Calu3 (cell line): Measurements from ENCODE around the gene TPM1. TPM values are rescaled to one million over a fixed set of nuclear protein-coding genes. Genes with fewer than 3 reads are reported as not detected.
"Not testable (repeated sequence)": the region's sequence is repeated elsewhere in the genome, so short reads cannot be mapped to it uniquely, and the experiment has no call there.

Source experiments
- BruUV-seq: library from RNA; stranded (reverse); fragments of 400-500 nt; replicated peaks from 2 replicates; lab custom pipeline; 2021; lab: Mats Ljungman, UMichigan
- CTCF ChIA-PET: fragments of 300-600 bp; sonication (Branson Sonifier 250); formaldehyde crosslinking; loops from one replicate; lab custom pipeline; 2022; ENCODE audit warnings: antibody characterized with exemption; lab: Charles Lee
- DNase-seq: peaks from one replicate; pipeline ENCODE4 v3.0.0; 2022
- H3K27ac Mint-ChIP-seq: one replicate; pipeline ENCODE4 v1.8.0; 2022; ENCODE audit warnings: mixed read lengths; ENCODE audit not compliant: unreplicated experiment
- H3K27me3 Mint-ChIP-seq: one replicate; pipeline ENCODE4 v1.8.0; 2022; ENCODE audit warnings: mixed read lengths; ENCODE audit not compliant: unreplicated experiment
- H3K36me3 Mint-ChIP-seq: one replicate; pipeline ENCODE4 v1.8.0; 2022; ENCODE audit warnings: mild to moderate bottlenecking, moderate library complexity, mixed read lengths; ENCODE audit not compliant: insufficient read depth, unreplicated experiment
- H3K4me1 Mint-ChIP-seq: one replicate; pipeline ENCODE4 v1.8.0; 2022; ENCODE audit warnings: mild to moderate bottlenecking, low read depth, mixed read lengths; ENCODE audit not compliant: unreplicated experiment
- H3K4me3 Mint-ChIP-seq: one replicate; pipeline ENCODE4 v1.8.0; 2022; ENCODE audit warnings: mild to moderate bottlenecking, low read depth, moderate library complexity, mixed read lengths; ENCODE audit not compliant: unreplicated experiment
- H3K9me3 Mint-ChIP-seq: one replicate; pipeline ENCODE4 v1.8.0; 2022; ENCODE audit warnings: low read depth, mixed read lengths; ENCODE audit not compliant: unreplicated experiment
- intact Hi-C: fragments of 100-400 bp; cut with micrococcal nuclease; formaldehyde crosslinking; loops from one replicate; pipeline ENCODE4 v1.10.0; 2022; ENCODE audit not compliant: unreplicated experiment
- total RNA-seq: library from RNA; stranded (reverse); gene quantifications from 2 replicates; pipeline ENCODE4 v1.2.3, GENCODE V29; 2022
- TF ChIP-seq, protein P1 (sequence below): fragments of 200-600 bp; IDR thresholded peaks from one replicate; pipeline ENCODE4 v1.8.0; 2022; ENCODE audit warnings: antibody characterized with exemption; ENCODE audit not compliant: unreplicated experiment

Gene TPM1
- total RNA-seq, 1 experiment from 2014 or later, result 1,158 TPM

DNA sequence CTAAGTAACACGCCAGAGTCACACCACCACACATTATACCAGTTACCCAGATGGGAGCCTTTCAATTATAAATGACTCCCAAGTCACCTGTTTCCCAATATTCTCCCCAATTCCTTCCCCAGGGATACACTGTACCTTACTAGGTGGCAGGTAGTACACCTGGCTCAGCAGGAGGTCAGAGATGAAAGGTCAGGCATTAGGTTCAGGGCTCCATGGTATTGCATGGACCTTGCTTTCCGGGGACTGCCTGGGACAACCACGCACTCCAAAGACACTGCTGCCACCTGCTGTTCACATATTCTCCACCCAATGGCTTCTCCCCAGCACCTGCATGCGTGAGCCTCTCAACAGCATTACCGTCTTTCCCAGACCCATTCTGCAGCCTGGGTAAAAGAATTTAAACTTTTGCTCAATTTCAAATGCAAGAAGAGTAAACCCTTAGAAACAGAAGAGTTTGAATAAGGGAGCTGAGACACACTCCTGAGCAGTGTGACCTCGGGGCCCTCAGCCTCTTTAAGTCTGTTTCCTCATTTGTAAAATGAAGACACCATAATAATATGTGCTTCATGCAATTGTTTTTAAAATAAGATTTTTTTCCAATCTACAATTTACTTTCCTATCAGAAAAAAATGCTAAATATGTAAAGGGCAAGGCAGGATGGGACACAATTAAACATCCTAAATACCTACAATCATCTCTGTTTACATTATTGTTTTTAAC is 51.1 kb downstream of the TPM1 start:
- TF ChIP-seq, protein P1, sequence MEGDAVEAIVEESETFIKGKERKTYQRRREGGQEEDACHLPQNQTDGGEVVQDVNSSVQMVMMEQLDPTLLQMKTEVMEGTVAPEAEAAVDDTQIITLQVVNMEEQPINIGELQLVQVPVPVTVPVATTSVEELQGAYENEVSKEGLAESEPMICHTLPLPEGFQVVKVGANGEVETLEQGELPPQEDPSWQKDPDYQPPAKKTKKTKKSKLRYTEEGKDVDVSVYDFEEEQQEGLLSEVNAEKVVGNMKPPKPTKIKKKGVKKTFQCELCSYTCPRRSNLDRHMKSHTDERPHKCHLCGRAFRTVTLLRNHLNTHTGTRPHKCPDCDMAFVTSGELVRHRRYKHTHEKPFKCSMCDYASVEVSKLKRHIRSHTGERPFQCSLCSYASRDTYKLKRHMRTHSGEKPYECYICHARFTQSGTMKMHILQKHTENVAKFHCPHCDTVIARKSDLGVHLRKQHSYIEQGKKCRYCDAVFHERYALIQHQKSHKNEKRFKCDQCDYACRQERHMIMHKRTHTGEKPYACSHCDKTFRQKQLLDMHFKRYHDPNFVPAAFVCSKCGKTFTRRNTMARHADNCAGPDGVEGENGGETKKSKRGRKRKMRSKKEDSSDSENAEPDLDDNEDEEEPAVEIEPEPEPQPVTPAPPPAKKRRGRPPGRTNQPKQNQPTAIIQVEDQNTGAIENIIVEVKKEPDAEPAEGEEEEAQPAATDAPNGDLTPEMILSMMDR, result peak; percentile 94
- DNase-seq, result peak; percentile 89
- CTCF ChIA-PET, result interaction anchor here (0.8 to 1.4 kb wide), 5 partner anchors 26 to 702 kb away, joined by 3 to 8 read pairs (median 3); no protein-coding TSS in a partner anchor
- no peaks in the 10 kb centered on the region for H3K9me3 Mint-ChIP-seq
- no peak overlapping the region for H3K27ac Mint-ChIP-seq
- no peaks in the 10 kb centered on the region for H3K27me3 Mint-ChIP-seq
- H3K4me3 Mint-ChIP-seq, result no peak overlapping the region
- H3K36me3 Mint-ChIP-seq, result peaks cover 5% of the 10 kb centered on the region
- intact Hi-C loops, result loop anchor here (1.0 to 5.0 kb wide), 3 partner anchors 43 to 311 kb away; no protein-coding TSS in a partner anchor
- peaks cover 8% of the 10 kb centered on the region for H3K4me1 Mint-ChIP-seq
- no TSS peak for BruUV-seq

DNA sequence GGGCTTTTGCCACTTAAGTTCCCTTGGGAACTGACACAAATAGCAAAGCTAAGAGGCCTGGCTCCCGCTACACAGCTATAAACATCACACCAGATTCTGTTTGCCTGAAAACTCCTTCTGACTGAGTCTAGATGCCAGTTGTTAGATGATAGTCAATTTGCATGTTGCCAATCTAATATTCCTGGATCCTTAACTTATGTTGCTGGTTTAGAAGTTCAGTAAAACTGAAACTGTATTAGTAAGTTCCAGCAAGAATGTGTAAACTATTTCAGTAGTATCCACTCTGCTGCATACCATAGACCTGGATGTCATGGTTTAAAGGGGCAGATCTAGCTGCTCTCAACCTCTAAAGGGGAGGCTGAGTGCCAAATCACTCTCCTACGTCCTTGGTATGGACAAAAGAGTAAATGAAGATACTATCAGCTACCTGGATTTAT is 52.0 kb downstream of the TPM1 start:
- no peak overlapping the region for H3K4me3 Mint-ChIP-seq
- CTCF ChIA-PET, result interaction anchor here (0.5 to 1.4 kb wide), 4 partner anchors 27 to 312 kb away, joined by 3 to 8 read pairs (median 4); no protein-coding TSS in a partner anchor
- no peaks in the 10 kb centered on the region for H3K27me3 Mint-ChIP-seq
- DNase-seq, result no peak
- peaks cover 8% of the 10 kb centered on the region for H3K4me1 Mint-ChIP-seq
- H3K9me3 Mint-ChIP-seq, result no peaks in the 10 kb centered on the region
- H3K27ac Mint-ChIP-seq, result no peak overlapping the region
- intact Hi-C loops, result loop anchor here (5.0 kb wide), 1 partner anchor 247 kb away; no protein-coding TSS in a partner anchor
- H3K36me3 Mint-ChIP-seq, result peaks cover 5% of the 10 kb centered on the region
- TF ChIP-seq, protein P1, result no peak
- BruUV-seq, result no TSS peak

DNA sequence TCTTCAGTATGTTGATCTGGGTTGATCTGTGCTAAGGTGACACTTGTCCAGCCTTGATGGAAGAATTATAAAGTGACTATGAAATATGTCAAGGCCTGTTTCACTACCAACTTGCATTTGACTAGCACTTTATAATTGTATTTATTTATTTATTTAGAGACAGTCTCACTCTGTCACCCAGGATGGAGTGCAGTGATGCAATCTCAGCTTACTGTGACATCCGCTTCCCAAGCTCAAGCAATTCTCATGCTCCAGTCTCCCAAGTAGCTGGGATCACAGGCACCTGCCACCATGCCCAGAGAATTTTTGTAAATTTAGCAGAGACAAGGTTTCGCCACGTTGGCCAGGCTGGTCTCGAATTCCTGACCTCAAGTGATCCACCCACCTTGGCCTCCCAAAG is 53.6 kb downstream of the TPM1 start:
- intact Hi-C loops, result no loop called here
- CTCF ChIA-PET, result interaction anchor here (0.7 kb wide), 1 partner anchor 201 kb away, joined by 3 read pairs; no protein-coding TSS in a partner anchor
- Mint-ChIP-seq H3K4me1 (peaks cover 8% of the 10 kb centered on the region), H3K27ac (no peak overlapping the region), H3K27me3 (no peaks in the 10 kb centered on the region), H3K9me3 (no peaks in the 10 kb centered on the region), H3K4me3 (no peak overlapping the region), H3K36me3 (peaks cover 5% of the 10 kb centered on the region)
- BruUV-seq, result no TSS peak
- TF ChIP-seq, protein P1, result no peak
- no peak for DNase-seq

DNA sequence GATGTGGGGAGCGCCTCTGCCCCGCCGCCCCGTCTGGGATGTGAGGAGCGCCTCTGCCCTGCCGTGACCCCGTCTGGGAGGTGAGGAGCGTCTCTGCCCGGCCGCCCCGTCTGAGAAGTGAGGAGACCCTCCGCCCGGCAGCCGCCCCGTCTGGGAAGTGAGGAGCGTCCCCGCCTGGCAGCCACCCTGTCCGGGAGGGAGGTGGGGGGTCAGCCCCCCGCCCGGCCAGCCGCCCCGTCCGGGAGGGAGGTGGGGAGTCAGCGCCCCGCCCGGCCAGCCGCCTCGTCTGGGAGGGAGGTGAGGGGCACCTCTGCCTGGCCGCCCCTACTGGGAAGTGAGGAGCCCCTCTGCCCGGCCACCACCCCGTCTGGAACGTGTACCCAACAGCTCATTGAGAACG is 56.4 kb downstream of the TPM1 start:
- H3K4me3 Mint-ChIP-seq, H3K9me3 Mint-ChIP-seq, H3K36me3 Mint-ChIP-seq, H3K27me3 Mint-ChIP-seq, CTCF ChIA-PET, H3K27ac Mint-ChIP-seq, BruUV-seq, DNase-seq, H3K4me1 Mint-ChIP-seq, intact Hi-C loops: not testable (repeated sequence)

DNA sequence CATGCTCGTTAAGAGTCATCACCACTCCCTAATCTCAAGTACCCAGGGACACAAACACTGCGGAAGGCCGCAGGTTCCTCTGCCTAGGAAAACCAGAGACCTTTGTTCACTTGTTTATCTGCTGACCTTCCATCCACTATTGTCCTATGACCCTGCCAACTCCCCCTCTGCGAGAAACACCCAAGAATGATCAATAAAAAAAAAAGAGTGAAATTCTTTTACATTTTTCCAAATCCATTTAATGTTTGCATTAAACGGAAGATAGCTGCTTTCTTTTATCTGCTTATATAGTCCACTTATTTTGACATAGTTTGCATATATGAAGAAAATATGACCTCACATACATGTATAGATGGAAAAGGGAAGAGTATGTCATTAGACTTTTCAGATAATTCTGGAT is 57.0 kb downstream of the TPM1 start:
- intact Hi-C loops, CTCF ChIA-PET, BruUV-seq, H3K36me3 Mint-ChIP-seq, H3K27ac Mint-ChIP-seq, H3K4me3 Mint-ChIP-seq, H3K4me1 Mint-ChIP-seq, DNase-seq, H3K27me3 Mint-ChIP-seq, H3K9me3 Mint-ChIP-seq: not testable (repeated sequence)
